Measurements from ENCODE around the gene LYPD6.
"Not testable (repeated sequence)": the region's sequence is repeated elsewhere in the genome, so short reads cannot be mapped to it uniquely, and the experiment has no call there.

The LYPD6 gene

GRCh38 chr2:149490296-149490695 lies 159.9 kb downstream of the LYPD6 start:
- Histone ChIP-seq H3K4me3 (ENCODE audit: low read depth, low read length) (no peak overlapping the region), H3K27me3 (ENCODE audit: control insufficient read depth, insufficient read depth, low read length) (no peaks in the 10 kb centered on the region), H3K9ac (ENCODE audit: low read depth, low read length) (no peak overlapping the region), H3K36me3 (ENCODE audit: control insufficient read depth, insufficient read depth, low read length) (no peaks in the 10 kb centered on the region), H3K4me1 (ENCODE audit: control insufficient read depth, insufficient read depth, low read length) (peaks cover 14% of the 10 kb centered on the region), H3K9me3 (ENCODE audit: control insufficient read depth, insufficient read depth, low read length) (no peaks in the 10 kb centered on the region)

- H3K27me3 ChIP-seq (ENCODE audit: control insufficient read depth, insufficient read depth, low read length): no peaks in the 10 kb centered on the region
- H3K4me3 ChIP-seq (ENCODE audit: low read depth, low read length): no peak overlapping the region
- H3K9me3 ChIP-seq (ENCODE audit: control insufficient read depth, insufficient read depth, low read length): no peaks in the 10 kb centered on the region
- no peaks in the 10 kb centered on the region for H3K36me3 ChIP-seq (ENCODE audit: control insufficient read depth, insufficient read depth, low read length)
- peaks cover 14% of the 10 kb centered on the region for H3K4me1 ChIP-seq (ENCODE audit: control insufficient read depth, insufficient read depth, low read length)
- H3K9ac ChIP-seq (ENCODE audit: low read depth, low read length): no peak overlapping the region
Measured at GRCh38 chr2:149492923-149493322, 162.5 kb downstream of the LYPD6 start.

GRCh38 chr2:149499204-149499603 lies 168.8 kb downstream of the LYPD6 start:
- H3K9ac ChIP-seq (ENCODE audit: low read depth, low read length); H3K4me3 ChIP-seq (ENCODE audit: low read depth, low read length); H3K27me3 ChIP-seq (ENCODE audit: control insufficient read depth, insufficient read depth, low read length); H3K9me3 ChIP-seq (ENCODE audit: control insufficient read depth, insufficient read depth, low read length); H3K36me3 ChIP-seq (ENCODE audit: control insufficient read depth, insufficient read depth, low read length); H3K4me1 ChIP-seq (ENCODE audit: control insufficient read depth, insufficient read depth, low read length): not testable (repeated sequence)

- not testable (repeated sequence) for H3K9ac ChIP-seq (ENCODE audit: low read depth, low read length); H3K4me1 ChIP-seq (ENCODE audit: control insufficient read depth, insufficient read depth, low read length); H3K36me3 ChIP-seq (ENCODE audit: control insufficient read depth, insufficient read depth, low read length); H3K9me3 ChIP-seq (ENCODE audit: control insufficient read depth, insufficient read depth, low read length); H3K27me3 ChIP-seq (ENCODE audit: control insufficient read depth, insufficient read depth, low read length)
- H3K4me3 ChIP-seq (ENCODE audit: low read depth, low read length): peak overlapping the region; percentile 37
Measured at GRCh38 chr2:149506808-149507207, 176.4 kb downstream of the LYPD6 start.

GRCh38 chr2:149507974-149508373 lies 177.6 kb downstream of the LYPD6 start:
- no peak overlapping the region for H3K9ac ChIP-seq (ENCODE audit: low read depth, low read length)
- H3K4me3 ChIP-seq (ENCODE audit: low read depth, low read length): no peak overlapping the region
- no peaks in the 10 kb centered on the region for H3K27me3 ChIP-seq (ENCODE audit: control insufficient read depth, insufficient read depth, low read length)
- H3K4me1 ChIP-seq (ENCODE audit: control insufficient read depth, insufficient read depth, low read length): no peaks in the 10 kb centered on the region
- no peaks in the 10 kb centered on the region for H3K9me3 ChIP-seq (ENCODE audit: control insufficient read depth, insufficient read depth, low read length)
- H3K36me3 ChIP-seq (ENCODE audit: control insufficient read depth, insufficient read depth, low read length): no peaks in the 10 kb centered on the region

GRCh38 chr2:149513461-149513860 lies 183.1 kb downstream of the LYPD6 start:
- Histone ChIP-seq H3K36me3 (ENCODE audit: control insufficient read depth, insufficient read depth, low read length) (no peaks in the 10 kb centered on the region), H3K9ac (ENCODE audit: low read depth, low read length) (no peak overlapping the region), H3K4me3 (ENCODE audit: low read depth, low read length) (no peak overlapping the region), H3K27me3 (ENCODE audit: control insufficient read depth, insufficient read depth, low read length) (no peaks in the 10 kb centered on the region), H3K9me3 (ENCODE audit: control insufficient read depth, insufficient read depth, low read length) (no peaks in the 10 kb centered on the region), H3K4me1 (ENCODE audit: control insufficient read depth, insufficient read depth, low read length) (no peaks in the 10 kb centered on the region)

All from iPS-15b (cell line).